GM23338 (cell line): ENCODE measurements around the gene CCDC24. TPM values are rescaled to one million over a fixed set of nuclear protein-coding genes. Genes with fewer than 3 reads are reported as not detected.

Source experiments
- EZH2 ChIP-seq: fragments of 200-600 bp; sonication (generic); IDR thresholded peaks from one replicate; pipeline ENCODE4 v1.8.0; 2017; ENCODE audit warnings: antibody characterized with exemption, mild to moderate bottlenecking, low read depth; ENCODE audit not compliant: unreplicated experiment
- JUNB ChIP-seq: IDR thresholded peaks from one replicate; pipeline ENCODE4 v1.6.1; 2016; ENCODE audit warnings: antibody characterized with exemption; ENCODE audit not compliant: unreplicated experiment
- NANOG ChIP-seq: IDR thresholded peaks from 2 replicates; pipeline ENCODE4 v1.6.1; 2016; ENCODE audit warnings: antibody characterized with exemption, borderline replicate concordance
- POLR2AphosphoS5 ChIP-seq: IDR thresholded peaks from 2 replicates; pipeline ENCODE4 v1.6.1; 2016; ENCODE audit warnings: antibody characterized with exemption, low read depth
- ZNF462 ChIP-seq: fragments of 250-450 bp; sonication (Bioruptor Pico); IDR thresholded peaks from 2 replicates; pipeline ENCODE4 v1.5.0; 2020; ENCODE audit warnings: mild to moderate bottlenecking, moderate library complexity
- polyA plus RNA-seq: library from polyadenylated mRNA; unstranded; fragments of >200 nt; fragmentation: Nextera tagmentation; extraction: Ambion mirVana; gene quantifications from 2 replicates; pipeline ENCODE4 v1.2.1, GENCODE V29; 2016
- total RNA-seq: library from RNA; depleted of rRNA; stranded (reverse); fragments of >200 nt; shearing (Covaris generic); gene quantifications from 2 replicates; pipeline ENCODE4 v1.2.3, GENCODE V29; 2014
- TF ChIP-seq, protein P1 (sequence below): IDR thresholded peaks from 2 replicates; pipeline ENCODE4 v1.6.1; 2016; ENCODE audit warnings: antibody characterized with exemption
- TF ChIP-seq, protein P2 (sequence below), 2 experiments: fragments of 200-600 bp in 1 of 2; sonication (generic) in 1 of 2; conservative IDR thresholded peaks; 2 replicates each; pipeline versions ENCODE4 v1.5.1 to v1.6.1; 2016 to 2017; ENCODE audit warnings: antibody characterized with exemption in 2 of 2, low read depth in 2 of 2, mild to moderate bottlenecking in 2 of 2, moderate library complexity in 1 of 2

The CCDC24 gene
- total and polyA plus RNA-seq, 2 experiments from 2014 or later: 8.3 to 17.2 TPM

- TF ChIP-seq ZNF462 (CRISPR knock-in tag) (no peak), EZH2 (no peak), JUNB (no peak), POLR2AphosphoS5 (no peak), NANOG (no peak)
- TF ChIP-seq, protein P1, sequence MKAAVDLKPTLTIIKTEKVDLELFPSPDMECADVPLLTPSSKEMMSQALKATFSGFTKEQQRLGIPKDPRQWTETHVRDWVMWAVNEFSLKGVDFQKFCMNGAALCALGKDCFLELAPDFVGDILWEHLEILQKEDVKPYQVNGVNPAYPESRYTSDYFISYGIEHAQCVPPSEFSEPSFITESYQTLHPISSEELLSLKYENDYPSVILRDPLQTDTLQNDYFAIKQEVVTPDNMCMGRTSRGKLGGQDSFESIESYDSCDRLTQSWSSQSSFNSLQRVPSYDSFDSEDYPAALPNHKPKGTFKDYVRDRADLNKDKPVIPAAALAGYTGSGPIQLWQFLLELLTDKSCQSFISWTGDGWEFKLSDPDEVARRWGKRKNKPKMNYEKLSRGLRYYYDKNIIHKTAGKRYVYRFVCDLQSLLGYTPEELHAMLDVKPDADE: no peak
- TF ChIP-seq, protein P2, sequence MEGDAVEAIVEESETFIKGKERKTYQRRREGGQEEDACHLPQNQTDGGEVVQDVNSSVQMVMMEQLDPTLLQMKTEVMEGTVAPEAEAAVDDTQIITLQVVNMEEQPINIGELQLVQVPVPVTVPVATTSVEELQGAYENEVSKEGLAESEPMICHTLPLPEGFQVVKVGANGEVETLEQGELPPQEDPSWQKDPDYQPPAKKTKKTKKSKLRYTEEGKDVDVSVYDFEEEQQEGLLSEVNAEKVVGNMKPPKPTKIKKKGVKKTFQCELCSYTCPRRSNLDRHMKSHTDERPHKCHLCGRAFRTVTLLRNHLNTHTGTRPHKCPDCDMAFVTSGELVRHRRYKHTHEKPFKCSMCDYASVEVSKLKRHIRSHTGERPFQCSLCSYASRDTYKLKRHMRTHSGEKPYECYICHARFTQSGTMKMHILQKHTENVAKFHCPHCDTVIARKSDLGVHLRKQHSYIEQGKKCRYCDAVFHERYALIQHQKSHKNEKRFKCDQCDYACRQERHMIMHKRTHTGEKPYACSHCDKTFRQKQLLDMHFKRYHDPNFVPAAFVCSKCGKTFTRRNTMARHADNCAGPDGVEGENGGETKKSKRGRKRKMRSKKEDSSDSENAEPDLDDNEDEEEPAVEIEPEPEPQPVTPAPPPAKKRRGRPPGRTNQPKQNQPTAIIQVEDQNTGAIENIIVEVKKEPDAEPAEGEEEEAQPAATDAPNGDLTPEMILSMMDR (conservative IDR thresholded peaks at IDR 0.05; ENCODE audit: low read depth in 2 of 2): no peak
These were observed 2.7 kb downstream of the CCDC24 start (continued) for GRCh38 chr1:43994071-43994470.
